KOPT-K1 (cell line): ENCODE measurements around the gene UBL7.
A peak's percentile ranks its signal among the peaks of the same experiment; 100 is the strongest.

ENCODE experiments used
- H3K27ac ChIP-seq: fragments of 200-600 bp; sonication (generic); 2 replicates; pipeline ENCODE4 v1.5.1; 2016; ENCODE audit warnings: antibody characterized with exemption, mild to moderate bottlenecking, low read depth, low read length; ENCODE audit not compliant: poor library complexity, severe bottlenecking
- H3K36me3 ChIP-seq: fragments of 200-600 bp; sonication (generic); 2 replicates; pipeline ENCODE4 v1.5.1; 2017; ENCODE audit warnings: antibody characterized with exemption, mild to moderate bottlenecking, low read length, moderate library complexity; ENCODE audit not compliant: insufficient read depth
- H3K9me3 ChIP-seq: fragments of 200-600 bp; sonication (generic); 2 replicates; pipeline ENCODE4 v1.5.1; 2017; ENCODE audit warnings: antibody characterized with exemption, low read length, mild to moderate bottlenecking; ENCODE audit not compliant: insufficient read depth, poor library complexity, severe bottlenecking

The UBL7 gene

DNA sequence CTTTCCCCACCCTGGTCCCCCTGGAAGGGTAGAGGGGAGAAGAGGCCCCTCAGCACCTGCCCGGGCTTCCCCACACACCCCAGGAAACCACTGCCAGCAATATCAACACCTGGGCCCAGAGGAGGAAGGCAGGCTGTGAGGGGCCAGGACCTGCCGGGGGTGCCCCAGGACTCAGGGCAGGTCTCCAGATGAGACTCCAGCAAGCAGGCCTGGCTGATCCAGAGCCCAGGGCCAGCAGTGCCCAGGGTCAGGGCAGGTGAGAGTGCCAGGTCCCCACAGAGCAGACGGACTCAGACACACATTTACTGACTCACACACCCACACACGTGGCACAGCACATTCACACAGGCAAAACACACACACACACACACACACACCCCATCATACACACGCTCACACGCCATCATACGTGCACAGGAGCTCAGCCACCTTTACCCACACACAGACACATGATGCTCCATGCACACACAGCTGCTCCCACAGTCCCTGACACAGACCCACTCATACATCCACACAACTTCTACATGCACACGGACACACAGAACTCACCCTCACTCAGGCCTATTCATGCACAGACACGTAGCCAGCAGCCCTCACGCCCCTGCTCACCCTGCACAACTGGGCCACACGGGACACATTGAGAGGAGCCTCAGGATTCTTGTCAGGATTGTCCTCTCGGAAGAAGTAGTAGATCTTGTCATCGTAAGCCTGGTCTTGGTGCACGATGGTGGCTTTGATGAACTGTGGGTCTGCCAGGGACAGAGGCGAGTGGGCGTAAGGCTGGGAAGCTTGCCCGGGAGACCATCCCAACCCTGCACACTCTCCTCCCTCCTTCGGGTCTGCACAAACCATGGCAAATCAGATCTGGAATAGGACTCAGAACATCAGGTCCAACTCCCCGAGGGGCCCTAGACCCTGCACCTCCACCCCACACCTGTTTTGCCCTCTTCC, 44.7 kb downstream of the UBL7 start:
- Histone ChIP-seq H3K36me3 (peaks cover 81% of the 10 kb centered on the region), H3K27ac (peak overlapping the region; percentile 72), H3K9me3 (no peaks in the 10 kb centered on the region)

DNA sequence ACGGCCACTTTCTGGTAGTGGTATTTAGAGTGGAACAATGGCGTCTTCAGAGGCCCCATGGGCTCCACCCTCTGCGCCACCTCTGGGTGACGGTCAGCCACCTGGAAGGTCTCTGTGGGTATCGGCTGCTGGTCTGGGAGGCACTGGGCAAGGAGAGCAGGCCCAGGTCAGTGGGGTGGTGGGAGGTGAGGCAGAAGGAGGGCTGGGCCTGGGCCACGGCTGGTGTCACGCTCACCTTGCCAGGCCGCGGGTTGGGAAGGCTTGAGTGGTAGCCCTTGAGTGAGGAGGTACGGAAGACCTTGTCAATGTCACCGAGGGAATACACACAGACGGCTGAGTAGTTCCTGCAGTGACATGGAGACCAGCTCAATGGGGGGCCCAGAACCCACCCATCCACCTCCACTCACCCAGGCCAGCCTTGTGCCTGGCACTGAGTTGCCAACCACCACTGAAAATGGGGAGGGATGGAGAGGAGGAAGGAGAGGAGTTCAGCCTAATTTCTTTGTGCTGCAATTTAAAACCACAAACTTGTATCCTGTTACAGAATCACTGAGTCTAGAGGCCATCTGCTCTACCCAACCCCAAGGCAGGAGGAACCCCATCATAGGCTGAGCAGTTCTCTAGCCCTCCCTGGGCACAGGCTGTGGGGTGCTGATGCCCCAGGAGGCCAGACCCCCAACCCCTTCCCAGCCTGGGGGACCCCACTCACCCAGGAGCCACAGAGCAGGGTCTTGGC, 46.2 kb downstream of the UBL7 start:
- Histone ChIP-seq H3K36me3 (peaks cover 96% of the 10 kb centered on the region), H3K9me3 (no peaks in the 10 kb centered on the region), H3K27ac (peak overlapping the region; percentile 72)

DNA sequence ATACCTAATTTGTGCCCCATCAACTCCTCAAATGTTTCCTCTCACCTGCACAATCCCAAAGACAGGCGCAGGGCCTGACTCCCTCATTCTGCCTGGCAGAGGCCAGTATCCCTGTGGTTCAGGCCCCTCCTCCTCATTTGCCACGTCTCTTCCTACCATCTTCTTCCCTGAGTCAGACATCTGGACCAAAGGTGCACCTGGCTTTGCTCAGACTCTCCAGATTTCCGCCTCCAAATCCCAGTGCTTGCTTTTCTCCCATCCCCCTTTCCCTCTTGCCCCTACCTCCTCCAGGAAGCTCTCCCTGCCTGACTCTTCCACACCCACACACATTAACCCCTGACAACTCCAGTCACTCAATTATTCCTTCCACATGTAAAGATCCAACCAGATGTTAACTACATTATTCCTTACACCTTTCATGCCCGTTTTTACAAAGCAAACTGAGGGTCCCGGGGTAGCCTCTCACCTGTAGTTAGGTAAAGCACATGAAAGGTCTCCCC, 46.8 kb downstream of the UBL7 start:
- H3K36me3 ChIP-seq = peaks cover 96% of the 10 kb centered on the region
- H3K27ac ChIP-seq = peak overlapping the region; percentile 72
- H3K9me3 ChIP-seq = no peaks in the 10 kb centered on the region

DNA sequence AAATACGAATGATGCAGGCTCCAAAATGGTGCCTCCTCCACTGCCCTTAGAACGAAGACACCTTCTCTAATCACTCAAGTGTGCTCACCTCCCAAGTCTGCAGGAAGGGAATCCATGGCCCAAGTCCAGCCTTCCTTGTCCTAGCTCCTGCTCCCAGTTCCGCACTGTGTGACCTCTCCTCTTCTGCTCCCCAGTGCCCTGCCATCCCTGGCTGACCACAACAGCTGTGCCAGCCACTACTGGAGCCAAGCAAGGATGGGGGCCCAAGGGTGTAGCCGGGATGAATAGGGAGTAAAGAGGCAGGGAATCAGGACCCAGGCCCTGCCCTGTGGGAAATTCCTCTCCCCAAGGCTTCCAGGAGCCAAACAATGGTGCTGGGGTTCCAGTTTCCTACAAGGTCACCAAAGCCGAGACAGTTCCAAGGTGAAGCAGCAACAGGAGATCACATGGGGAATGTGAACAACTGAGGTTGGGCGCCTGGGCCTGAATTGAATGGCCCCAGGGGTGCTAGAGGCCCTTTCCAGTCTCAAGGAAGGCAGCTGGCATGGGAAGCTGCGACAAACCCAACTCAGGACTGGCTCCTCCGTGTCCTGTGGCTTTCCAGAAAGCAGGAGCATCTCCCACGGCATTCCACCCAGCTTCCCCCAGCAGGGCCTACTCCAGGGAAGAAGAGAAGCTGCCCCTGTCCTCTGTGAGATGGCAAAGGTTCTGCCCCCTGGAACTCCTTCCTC, 47.4 kb downstream of the UBL7 start:
- peak overlapping the region; percentile 24 for H3K27ac ChIP-seq
- no peaks in the 10 kb centered on the region for H3K9me3 ChIP-seq
- peaks cover 96% of the 10 kb centered on the region for H3K36me3 ChIP-seq

DNA sequence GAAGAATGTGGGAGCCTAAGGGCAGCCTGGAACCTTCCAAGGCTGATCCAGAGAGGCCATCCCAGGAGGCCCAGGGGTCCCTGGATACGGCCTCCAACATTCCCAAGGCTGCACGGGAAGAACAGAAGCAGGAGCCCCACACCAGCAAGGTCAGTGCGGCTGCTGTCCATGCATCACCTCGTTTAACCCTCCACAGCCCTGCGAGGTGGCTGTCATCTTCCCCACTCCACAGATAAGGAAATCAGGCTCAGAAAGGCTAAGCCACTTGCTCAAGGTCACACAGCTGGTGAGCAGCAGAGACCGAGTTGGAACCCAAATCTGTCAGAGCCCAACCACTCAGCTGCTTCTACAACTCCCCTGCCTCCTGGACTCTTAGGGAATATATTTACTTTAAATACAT, 48.8 kb downstream of the UBL7 start:
- H3K36me3 ChIP-seq = peaks cover 89% of the 10 kb centered on the region

DNA sequence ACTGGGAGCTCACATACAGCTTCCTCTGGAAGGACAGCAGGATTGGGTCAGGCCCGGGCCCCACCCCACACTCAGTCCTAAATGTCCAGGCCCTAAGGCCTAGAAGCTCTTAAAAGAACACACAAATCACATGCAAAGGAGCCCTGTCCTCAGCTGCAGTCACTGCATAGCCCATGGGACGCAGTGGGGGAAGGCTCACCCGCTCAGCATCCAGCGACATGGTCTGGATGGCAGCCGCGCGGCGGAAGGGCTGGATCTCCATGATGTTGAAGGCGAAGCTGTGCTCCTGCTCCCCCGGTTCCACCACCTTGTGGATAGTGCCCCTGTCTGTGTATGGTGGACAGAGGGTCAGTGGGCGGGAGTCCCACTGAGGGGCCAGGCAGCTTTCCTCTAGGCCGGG, 49.3 kb downstream of the UBL7 start:
- Histone ChIP-seq H3K36me3 (peaks cover 89% of the 10 kb centered on the region), H3K9me3 (no peaks in the 10 kb centered on the region), H3K27ac (no peak overlapping the region)

More for the DNA sequence above, 48.8 kb downstream of the UBL7 start:
- Histone ChIP-seq H3K9me3 (no peaks in the 10 kb centered on the region), H3K27ac (no peak overlapping the region)

DNA sequence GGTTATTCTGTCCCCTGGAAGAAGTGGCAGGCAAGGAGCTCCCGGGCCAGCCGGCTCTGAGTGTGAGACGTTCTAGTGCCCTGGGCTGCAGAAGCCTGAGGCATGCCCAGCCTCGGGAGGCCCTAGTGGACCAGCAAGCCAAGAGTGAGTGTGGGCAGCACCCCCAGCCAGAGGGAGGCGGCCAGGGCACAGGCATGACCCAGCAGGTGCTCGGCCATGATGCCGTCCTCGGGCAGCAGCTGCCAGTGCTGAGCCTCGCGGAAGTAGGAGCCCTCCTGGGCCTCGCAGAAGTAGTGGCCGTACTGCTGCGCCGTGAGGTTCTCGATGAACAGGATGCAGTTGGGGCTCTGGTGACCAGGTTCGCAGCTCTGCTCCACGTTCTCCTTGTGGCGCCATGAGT, 50.5 kb downstream of the UBL7 start:
- Histone ChIP-seq H3K36me3 (peaks cover 79% of the 10 kb centered on the region), H3K27ac (no peak overlapping the region), H3K9me3 (no peaks in the 10 kb centered on the region)

DNA sequence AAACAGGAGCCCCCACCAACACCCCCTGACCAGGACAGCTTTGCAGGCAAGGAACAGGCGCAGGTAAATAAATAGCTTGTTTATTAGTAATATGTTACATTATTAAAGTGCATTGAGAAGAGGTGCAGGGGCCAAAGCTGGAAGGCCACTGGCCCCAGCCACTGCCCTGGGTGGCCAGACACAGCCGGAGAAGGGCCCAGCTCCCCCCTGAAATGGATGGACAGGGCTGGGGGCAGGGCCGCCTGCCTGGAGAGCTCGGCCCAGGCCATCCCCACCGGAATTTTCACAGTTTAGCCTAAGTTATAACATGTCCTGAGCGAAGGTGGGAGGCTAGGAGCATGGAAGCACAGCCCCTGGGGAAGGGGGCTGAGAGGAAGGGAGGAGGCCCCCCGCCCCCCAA, 51.7 kb downstream of the UBL7 start:
- H3K9me3 ChIP-seq = no peaks in the 10 kb centered on the region
- H3K36me3 ChIP-seq = peaks cover 66% of the 10 kb centered on the region
- H3K27ac ChIP-seq = no peak overlapping the region

DNA sequence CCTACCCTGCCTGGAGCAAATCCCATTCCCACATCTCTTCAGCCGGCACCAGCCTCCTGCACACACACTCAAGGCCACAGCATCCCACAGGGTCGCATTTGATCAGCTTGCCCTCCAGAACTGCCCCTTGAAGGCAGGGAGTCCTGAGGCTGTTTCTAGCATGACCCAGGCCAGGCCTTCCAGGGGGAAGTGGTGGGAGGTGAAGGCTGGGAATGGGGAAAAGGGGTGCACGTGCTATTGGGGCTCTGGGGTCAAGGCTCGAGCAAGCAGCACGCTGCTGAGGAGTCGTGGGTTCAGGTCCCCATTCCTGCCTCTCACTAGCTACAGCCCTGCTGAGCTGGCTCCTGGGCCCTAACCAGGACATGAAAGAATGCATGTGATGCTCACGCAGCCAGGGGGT, 52.1 kb downstream of the UBL7 start:
- H3K36me3 ChIP-seq = peaks cover 62% of the 10 kb centered on the region
- no peaks in the 10 kb centered on the region for H3K9me3 ChIP-seq
- peak overlapping the region; percentile 10 for H3K27ac ChIP-seq

DNA sequence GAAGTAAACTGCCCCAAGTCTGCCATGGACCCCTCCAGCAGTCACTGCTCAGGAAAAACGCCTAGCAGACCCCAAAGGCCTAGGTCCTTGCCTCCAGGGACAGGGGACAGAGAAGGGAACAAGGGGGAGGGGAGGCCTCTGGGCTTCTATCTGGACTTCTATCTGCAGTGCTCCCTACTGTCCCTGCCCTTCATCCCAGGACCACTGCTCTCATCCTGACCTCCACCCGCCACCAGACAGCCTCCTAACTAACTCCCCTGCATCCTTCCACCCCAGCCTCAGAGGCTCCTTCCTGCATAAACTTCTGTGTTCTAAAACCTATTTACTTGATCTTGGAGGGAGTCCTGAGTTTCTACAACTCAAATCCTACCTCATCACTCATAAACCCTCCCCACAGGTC, 52.6 kb downstream of the UBL7 start:
- Histone ChIP-seq H3K9me3 (no peaks in the 10 kb centered on the region), H3K36me3 (peaks cover 58% of the 10 kb centered on the region), H3K27ac (peak overlapping the region; percentile 10)

DNA sequence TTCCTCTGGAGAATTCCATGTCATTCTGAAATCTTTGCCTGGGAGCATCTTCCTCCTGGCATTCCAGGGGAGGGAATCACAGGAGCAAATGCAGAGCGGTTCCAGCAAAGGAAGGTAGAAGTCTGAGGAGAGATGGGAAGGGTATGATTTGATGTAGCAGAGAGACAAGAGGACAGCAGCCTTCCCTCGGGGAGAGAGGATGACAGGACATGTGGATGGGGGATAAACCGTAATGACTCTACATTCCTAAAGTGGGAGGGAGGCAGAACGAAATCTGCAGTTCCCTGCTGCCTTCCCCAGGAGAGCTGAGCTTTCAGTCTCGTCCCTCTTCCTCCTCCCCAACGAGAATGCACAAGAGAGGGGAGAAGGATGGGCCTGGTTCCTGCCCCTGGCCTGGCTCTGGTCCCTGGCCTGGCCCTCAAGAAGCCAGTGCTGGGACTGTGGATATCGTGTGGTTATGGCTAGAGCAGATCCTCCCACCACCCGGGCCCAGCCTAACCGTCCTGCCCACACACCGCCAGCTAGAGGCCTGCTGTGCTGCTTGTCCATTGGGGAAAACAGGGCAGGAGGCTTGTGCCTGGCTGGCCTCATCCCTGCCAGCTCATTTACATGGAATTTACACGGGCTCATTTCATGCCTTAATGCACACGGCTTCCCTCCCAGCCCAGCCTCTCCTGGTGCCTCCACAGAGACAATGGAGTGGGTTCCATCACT, 53.8 kb downstream of the UBL7 start:
- peak overlapping the region; percentile 16 for H3K27ac ChIP-seq
- H3K9me3 ChIP-seq = no peaks in the 10 kb centered on the region
- H3K36me3 ChIP-seq = peaks cover 45% of the 10 kb centered on the region

DNA sequence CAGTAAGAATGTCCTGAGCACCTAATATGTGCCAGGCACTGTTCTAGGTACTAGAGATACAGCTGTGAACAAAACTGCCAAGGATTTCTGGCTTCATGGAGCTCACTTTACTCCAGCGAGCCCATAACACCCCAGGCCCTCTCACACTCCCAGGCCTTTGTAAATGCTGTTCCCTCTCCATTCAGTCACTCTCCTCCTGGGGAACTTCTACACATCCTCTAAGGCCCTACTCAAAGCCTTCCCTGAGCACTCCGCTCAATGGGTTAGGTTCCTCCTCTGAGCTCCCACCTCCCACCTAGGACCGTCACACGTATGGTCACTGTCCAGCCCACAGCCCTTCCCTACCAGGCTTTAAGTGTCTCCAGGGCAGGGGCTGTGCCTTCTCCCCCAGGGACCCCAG, 54.4 kb downstream of the UBL7 start:
- Histone ChIP-seq H3K9me3 (no peaks in the 10 kb centered on the region), H3K27ac (peak overlapping the region; percentile 16), H3K36me3 (peaks cover 39% of the 10 kb centered on the region)

DNA sequence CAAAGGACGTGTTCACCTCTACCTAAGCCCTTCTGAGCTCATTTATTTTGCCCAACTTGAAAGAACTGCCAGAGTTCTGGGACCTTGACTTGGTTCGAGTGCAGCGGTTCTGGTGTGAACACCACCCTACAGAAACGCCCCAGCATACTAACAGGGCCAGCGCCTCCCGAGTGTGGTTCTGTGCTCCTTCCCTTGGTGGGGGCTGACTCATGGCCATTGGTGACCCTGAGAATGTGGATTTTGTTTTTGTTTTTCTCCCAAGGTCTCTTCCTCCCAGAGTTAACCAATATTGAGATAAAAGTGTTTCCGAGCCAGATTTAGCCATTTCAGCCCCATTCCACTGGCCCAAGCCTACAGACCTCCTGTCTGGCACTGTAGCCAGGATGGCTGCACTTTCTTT, 55.1 kb downstream of the UBL7 start:
- peak overlapping the region; percentile 35 for H3K27ac ChIP-seq
- H3K36me3 ChIP-seq = peaks cover 32% of the 10 kb centered on the region
- H3K9me3 ChIP-seq = no peaks in the 10 kb centered on the region

DNA sequence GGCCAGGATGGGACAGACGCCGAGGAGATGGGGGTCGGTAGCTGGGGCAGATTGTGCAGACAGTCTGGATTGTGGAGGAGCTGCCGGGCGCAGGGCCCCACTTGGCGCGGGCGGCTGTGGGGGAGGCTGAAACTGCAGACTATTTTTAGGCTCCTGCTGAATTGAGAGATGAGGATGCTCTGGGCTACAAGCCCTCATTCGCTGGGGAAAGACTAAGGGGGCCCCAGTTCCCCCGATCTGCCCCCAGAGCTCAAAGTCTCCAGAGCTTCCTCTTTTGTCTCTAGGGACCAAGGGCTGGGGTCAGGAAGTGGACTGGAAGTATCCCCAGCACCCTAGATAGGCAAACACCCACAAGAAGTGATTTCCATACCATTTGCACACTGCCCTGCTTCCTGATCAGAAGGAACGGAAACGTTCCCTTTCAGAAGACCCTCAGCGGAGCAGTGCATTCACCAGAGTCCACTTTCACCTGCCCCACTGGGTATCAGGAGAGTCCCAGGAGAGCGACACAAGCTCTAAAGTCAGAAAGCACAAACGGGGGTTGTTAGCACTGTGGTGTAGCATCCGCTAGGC, 56.9 kb downstream of the UBL7 start:
- no peaks in the 10 kb centered on the region for H3K9me3 ChIP-seq
- H3K36me3 ChIP-seq = peaks cover 19% of the 10 kb centered on the region; the same call in 1 of the 2 replicates
- peak overlapping the region; percentile 99 for H3K27ac ChIP-seq
